ENCODE measurements around the gene HS6ST1.

DNA sequence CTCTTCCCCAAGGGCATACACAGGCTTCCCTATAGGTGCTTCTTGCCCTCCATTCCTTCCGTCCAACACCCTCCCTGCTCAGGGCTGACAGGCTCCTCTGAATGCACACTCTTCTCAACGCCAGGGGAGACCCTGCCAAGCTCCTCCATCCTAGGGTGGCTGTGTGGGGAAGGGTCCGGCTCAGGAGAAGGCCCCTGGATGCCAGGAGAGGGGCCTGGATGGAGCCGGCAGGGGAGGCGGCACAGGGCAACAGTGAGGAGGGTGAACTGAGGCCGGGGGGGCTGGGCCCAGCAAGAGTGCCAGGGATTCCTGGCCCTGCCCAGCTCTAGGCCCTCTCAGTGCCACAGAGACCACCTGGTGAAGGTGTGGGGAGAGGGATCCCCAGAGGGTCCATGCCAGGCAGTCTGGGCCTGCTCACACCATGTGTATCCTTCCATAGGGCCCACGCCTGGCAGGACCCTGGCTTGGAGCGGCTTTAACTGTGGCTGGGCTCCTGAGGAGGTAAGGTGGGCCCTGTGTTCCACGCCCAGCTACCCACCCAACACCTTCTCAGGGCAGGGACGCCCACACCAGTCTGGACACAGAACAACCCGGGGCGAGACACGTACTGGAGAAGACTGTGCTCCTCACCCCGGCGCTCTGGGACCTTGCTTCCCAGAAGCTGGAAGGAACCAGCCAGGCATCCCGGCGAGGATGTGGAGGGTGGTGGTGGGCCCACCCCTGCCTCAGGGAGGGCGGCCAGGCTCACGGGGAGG lies 26.6 kb downstream of the HS6ST1 start:
- TF ChIP-seq, protein P1, sequence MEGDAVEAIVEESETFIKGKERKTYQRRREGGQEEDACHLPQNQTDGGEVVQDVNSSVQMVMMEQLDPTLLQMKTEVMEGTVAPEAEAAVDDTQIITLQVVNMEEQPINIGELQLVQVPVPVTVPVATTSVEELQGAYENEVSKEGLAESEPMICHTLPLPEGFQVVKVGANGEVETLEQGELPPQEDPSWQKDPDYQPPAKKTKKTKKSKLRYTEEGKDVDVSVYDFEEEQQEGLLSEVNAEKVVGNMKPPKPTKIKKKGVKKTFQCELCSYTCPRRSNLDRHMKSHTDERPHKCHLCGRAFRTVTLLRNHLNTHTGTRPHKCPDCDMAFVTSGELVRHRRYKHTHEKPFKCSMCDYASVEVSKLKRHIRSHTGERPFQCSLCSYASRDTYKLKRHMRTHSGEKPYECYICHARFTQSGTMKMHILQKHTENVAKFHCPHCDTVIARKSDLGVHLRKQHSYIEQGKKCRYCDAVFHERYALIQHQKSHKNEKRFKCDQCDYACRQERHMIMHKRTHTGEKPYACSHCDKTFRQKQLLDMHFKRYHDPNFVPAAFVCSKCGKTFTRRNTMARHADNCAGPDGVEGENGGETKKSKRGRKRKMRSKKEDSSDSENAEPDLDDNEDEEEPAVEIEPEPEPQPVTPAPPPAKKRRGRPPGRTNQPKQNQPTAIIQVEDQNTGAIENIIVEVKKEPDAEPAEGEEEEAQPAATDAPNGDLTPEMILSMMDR (conservative IDR thresholded peaks at IDR 0.05; ENCODE audit: low read depth, low read length) = no peak
- TF ChIP-seq EZH2 (IDR thresholded peaks at IDR 0.05; ENCODE audit: low read length, unreplicated experiment) (no peak), EZH2phosphoT487 (IDR thresholded peaks at IDR 0.05; ENCODE audit: borderline replicate concordance, low read length) (no peak)

All from PC-3 (cell line).